ENCODE data around the gene METTL26. TPM values are rescaled to one million over a fixed set of nuclear protein-coding genes. Genes with fewer than 3 reads are reported as not detected.
A peak's percentile ranks its signal among the peaks of the same experiment; 100 is the strongest.

The METTL26 gene
- total and polyA plus RNA-seq, 11 donors, result 39.6 to 187 (median 58.5) TPM

DNA sequence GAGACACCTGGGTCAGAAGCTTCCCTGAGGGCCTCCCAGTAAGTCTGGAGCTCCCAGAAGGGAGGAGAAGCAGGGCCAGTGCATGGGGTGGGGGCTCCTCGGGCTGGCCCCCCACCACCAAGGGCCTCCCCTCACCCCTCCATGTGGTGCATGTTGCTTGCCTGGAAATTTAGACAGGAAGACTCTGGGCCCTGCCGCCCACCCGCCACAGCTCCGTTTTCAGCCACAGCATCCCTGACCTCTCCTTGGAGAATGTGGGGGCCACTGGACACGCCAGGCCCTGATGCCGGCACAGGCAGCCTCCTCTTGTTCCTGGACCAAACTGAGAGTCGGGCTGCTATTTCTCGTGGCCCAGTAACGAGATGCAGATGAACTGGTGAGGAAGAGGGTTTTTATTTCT lies 2.7 kb upstream of the METTL26 start:
- no peak for ATAC-seq
- 84 to 91% (median 85%) methylated on average over 6 to 9 of the region's 9 CpGs for WGBS, 4 donors
- Histone ChIP-seq H3K9me3 (no peaks in the 10 kb centered on the region), H3K4me1 (peaks cover 3 to 50% (median 29%) of the 10 kb centered on the region in 12 donors), H3K27me3 (no peaks in the 10 kb centered on the region), H3K36me3 (peaks cover 0 to 5% (median 0%) of the 10 kb centered on the region in 9 donors), H3K27ac (peak overlapping the region in 8 of 12 donors; percentile 34 to 100 (median 90)), H3K4me3 (no peak overlapping the region)
- no peak for TF ChIP-seq POLR2A (IDR thresholded peaks at IDR 0.05)
- no peak for TF ChIP-seq CTCF (IDR thresholded peaks at IDR 0.05)
- DNase-seq, result no peak
- intact Hi-C loops (cut with DNase I), result no loop called here

DNA sequence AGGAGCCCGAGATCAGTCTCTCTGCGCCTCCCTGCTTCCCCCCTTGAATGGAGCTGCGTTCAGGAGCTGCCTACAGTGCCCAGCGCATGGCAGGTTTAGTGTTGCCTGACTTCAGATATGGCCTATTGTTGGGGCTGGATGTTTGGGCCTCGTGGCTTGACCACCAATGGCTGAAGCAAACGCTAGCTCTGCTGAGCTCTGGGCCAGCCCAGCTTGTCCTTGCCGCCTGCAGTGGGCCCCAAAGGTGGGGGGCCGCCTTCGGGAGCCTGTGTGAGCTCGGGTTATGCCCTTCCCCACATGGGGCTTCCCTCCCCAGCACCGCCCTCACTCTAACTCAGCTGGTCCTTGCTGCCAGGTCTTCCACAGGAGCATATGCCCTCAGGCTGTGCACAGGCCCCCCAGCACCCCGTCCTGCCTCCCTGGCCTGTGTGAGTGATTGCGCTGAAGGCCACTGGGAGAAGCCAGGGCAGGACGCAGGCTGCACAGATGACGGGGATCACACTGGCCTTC lies 2.0 kb upstream of the METTL26 start:
- 72 to 94% (median 78%) methylated on average over 11 to 15 of the region's 15 CpGs for WGBS, 4 donors
- intact Hi-C loops (cut with DNase I), result no loop called here
- peak overlapping the region in 11 of 12 donors; percentile 32 to 100 (median 93) for H3K27ac ChIP-seq
- H3K36me3 ChIP-seq, result peaks cover 0 to 13% (median 0%) of the 10 kb centered on the region in 9 donors
- no peaks in the 10 kb centered on the region for H3K9me3 ChIP-seq
- DNase-seq (no peak), ATAC-seq (no peak)
- no peak for TF ChIP-seq POLR2A (IDR thresholded peaks at IDR 0.05)
- TF ChIP-seq CTCF (IDR thresholded peaks at IDR 0.05), result no peak
- H3K4me3 ChIP-seq, result no peak overlapping the region
- H3K4me1 ChIP-seq, result peaks cover 3 to 43% (median 25%) of the 10 kb centered on the region in 12 donors
- H3K27me3 ChIP-seq, result no peaks in the 10 kb centered on the region

GRCh38 chr16:637081-638018 lies 1.2 kb upstream of the METTL26 start:
- H3K27ac ChIP-seq, result peak overlapping the region; percentile 94 to 100 (median 97)
- 17 to 72% (median 27%) methylated on average over 7 to 53 of the region's 53 CpGs for WGBS, 4 donors
- peaks cover 0 to 16% (median 0%) of the 10 kb centered on the region in 9 donors for H3K36me3 ChIP-seq
- no peaks in the 10 kb centered on the region for H3K9me3 ChIP-seq
- TF ChIP-seq POLR2A (IDR thresholded peaks at IDR 0.05) (no peak), CTCF (IDR thresholded peaks at IDR 0.05) (no peak)
- H3K4me1 ChIP-seq, result peaks cover 3 to 35% (median 18%) of the 10 kb centered on the region in 12 donors
- peak; percentile 67 to 85 (median 78) for ATAC-seq
- peak; percentile 92 to 95 (median 93) for DNase-seq
- no peaks in the 10 kb centered on the region for H3K27me3 ChIP-seq
- peak overlapping the region; percentile 69 to 94 (median 82) for H3K4me3 ChIP-seq
- intact Hi-C loops (cut with DNase I), result loop anchor here in 1 of 10 donors (2.0 kb wide), 1 partner anchor 47 kb away; the partner anchor contains the start of gene RAB40C

Measured in heart left ventricle (tissue), 16 donors.